ENCODE measurements around the gene RGS19.

RGS19 gene

GRCh38 chr20:64048402-64049044 lies 30.8 kb downstream of the RGS19 start:
- no peak for DNase-seq (ENCODE audit: low read depth)

GRCh38 chr20:64047968-64048401 lies 31.3 kb downstream of the RGS19 start:
- DNase-seq (ENCODE audit: low read depth), result no peak

- no peak for DNase-seq (ENCODE audit: low read depth)
Observed at GRCh38 chr20:64047046-64047389, 32.3 kb downstream of the RGS19 start.

- no peak for DNase-seq (ENCODE audit: low read depth)
Observed at GRCh38 chr20:64045346-64046011, 33.8 kb downstream of the RGS19 start.

- peak; percentile 71 for DNase-seq (ENCODE audit: low read depth)
Observed at GRCh38 chr20:64044484-64045247, 34.7 kb downstream of the RGS19 start.

GRCh38 chr20:64043768-64044167 lies 35.5 kb downstream of the RGS19 start:
- no peak for DNase-seq (ENCODE audit: low read depth)

- DNase-seq (ENCODE audit: low read depth), result no peak
Observed at GRCh38 chr20:64042054-64042781, 37.1 kb downstream of the RGS19 start.

GRCh38 chr20:64041781-64042053 lies 37.6 kb downstream of the RGS19 start:
- no peak for DNase-seq (ENCODE audit: low read depth)

GRCh38 chr20:64041040-64041780 lies 38.1 kb downstream of the RGS19 start:
- DNase-seq (ENCODE audit: low read depth), result no peak

- no peak for DNase-seq (ENCODE audit: low read depth)
Observed at GRCh38 chr20:64040231-64041039, 38.9 kb downstream of the RGS19 start.

- DNase-seq (ENCODE audit: low read depth), result no peak
Observed at GRCh38 chr20:64039293-64040160, 39.8 kb downstream of the RGS19 start.

GRCh38 chr20:64038565-64039292 lies 40.6 kb downstream of the RGS19 start:
- DNase-seq (ENCODE audit: low read depth), result peak; percentile 64

GRCh38 chr20:64038224-64038564 lies 41.1 kb downstream of the RGS19 start:
- no peak for DNase-seq (ENCODE audit: low read depth)

GRCh38 chr20:64037498-64038213 lies 41.7 kb downstream of the RGS19 start:
- DNase-seq (ENCODE audit: low read depth), result no peak

GRCh38 chr20:64037199-64037497 lies 42.2 kb downstream of the RGS19 start:
- no peak for DNase-seq (ENCODE audit: low read depth)

GRCh38 chr20:64036346-64037198 lies 42.7 kb downstream of the RGS19 start:
- DNase-seq (ENCODE audit: low read depth), result no peak

- DNase-seq (ENCODE audit: low read depth), result no peak
Observed at GRCh38 chr20:64035933-64036345, 43.4 kb downstream of the RGS19 start, which contains the start of gene C20orf204. TSS of gene C20orf204 (plus strand) at chr20:64036182. CDS start at chr20:64036324, 142 bp downstream.
